K562 (cell line): ENCODE results near the gene MARCHF9. TPM values are rescaled to one million over a fixed set of nuclear protein-coding genes. Genes with fewer than 3 reads are reported as not detected.

Source experiments
- CCNT2 ChIP-seq: IDR thresholded peaks from 2 replicates; pipeline ENCODE4 v1.6.1; 2011; ENCODE audit warnings: borderline replicate concordance, low read depth, mild to moderate bottlenecking, moderate library complexity, mixed read lengths, low read length; ENCODE audit not compliant: insufficient read length; ENCODE audit errors: extremely low read depth
- CGGBP1 ChIP-seq: fragments of 250-450 bp; sonication (Bioruptor Pico); IDR thresholded peaks from 2 replicates; pipeline ENCODE4 v1.9.0; 2021; ENCODE audit warnings: mild to moderate bottlenecking
- CUX1 ChIP-seq: fragments of 200-800 bp; sonication (Bioruptor generic); IDR thresholded peaks from 2 replicates; pipeline ENCODE4 v1.6.1; 2016; ENCODE audit warnings: missing genetic modification characterization, missing compliant biosample characterization
- FOXA3 ChIP-seq, 2 experiments: fragments of 450-650 bp in 1 of 2; sonication (generic) in 1 of 2; formaldehyde crosslinking; IDR thresholded peaks in 1 of 2; conservative IDR thresholded peaks in 1 of 2; 2 replicates each; pipeline versions ENCODE4 v1.4.0 to v1.8.0; 2020 to 2022; ENCODE audit warnings: mild to moderate bottlenecking in 2 of 2, missing genetic modification reagents in 1 of 2
- ILK ChIP-seq: fragments of 450-650 bp; IDR thresholded peaks from 2 replicates; pipeline ENCODE4 v1.6.1; 2016; ENCODE audit warnings: missing genetic modification characterization, low read depth, mild to moderate bottlenecking, missing compliant biosample characterization, moderate library complexity, borderline replicate concordance
- JUND ChIP-seq, 2 experiments: IDR thresholded peaks; 2 replicates in 1 of 2; 3 replicates in 1 of 2; pipeline ENCODE4 v1.6.1; 2011; ENCODE audit warnings: borderline replicate concordance in 2 of 2, low read depth in 2 of 2, low read length in 2 of 2, improper control_type of control experiment in 1 of 2, missing biosample characterization in 1 of 2, missing genetic modification characterization in 1 of 2, missing genetic modification reagents in 1 of 2
- KLF1 ChIP-seq: fragments of 450-650 bp; IDR thresholded peaks from 2 replicates; pipeline ENCODE4 v1.6.1; 2016; ENCODE audit warnings: missing genetic modification characterization, missing compliant biosample characterization
- MAFK ChIP-seq: IDR thresholded peaks from 2 replicates; pipeline ENCODE4 v1.6.1; 2011; ENCODE audit warnings: low read length, improper control_type of control experiment
- NFE2L1 ChIP-seq: fragments of 450-650 bp; IDR thresholded peaks from 2 replicates; pipeline ENCODE4 v1.6.1; 2016; ENCODE audit warnings: missing genetic modification characterization, low read depth, mild to moderate bottlenecking, missing compliant biosample characterization, moderate library complexity, borderline replicate concordance
- NR3C1 ChIP-seq: sonication (generic); formaldehyde crosslinking; IDR thresholded peaks from 2 replicates; pipeline ENCODE4 v1.8.1; 2022; ENCODE audit warnings: missing genetic modification reagents
- RB1 ChIP-seq: fragments of 450-650 bp; IDR thresholded peaks from 2 replicates; pipeline ENCODE4 v1.6.1; 2017; ENCODE audit warnings: low read depth, mild to moderate bottlenecking
- RBM17 ChIP-seq: fragments of 200-400 bp; formaldehyde crosslinking; IDR thresholded peaks from 2 replicates; pipeline ENCODE4 v1.6.1; 2017; ENCODE audit warnings: low read depth, mild to moderate bottlenecking, low read length, borderline replicate concordance
- RNF219 ChIP-seq: fragments of 250-450 bp; sonication (Bioruptor Pico); IDR thresholded peaks from 2 replicates; pipeline ENCODE4 v1.5.0; 2022; ENCODE audit warnings: mild to moderate bottlenecking
- SRSF1 ChIP-seq: fragments of 200-400 bp; formaldehyde crosslinking; IDR thresholded peaks from 2 replicates; pipeline ENCODE4 v1.6.1; 2017; ENCODE audit warnings: mild to moderate bottlenecking, low read depth, low read length, moderate library complexity
- TAF9B ChIP-seq: fragments of 450-650 bp; IDR thresholded peaks from 2 replicates; pipeline ENCODE4 v1.6.1; 2018; ENCODE audit warnings: mild to moderate bottlenecking; ENCODE audit not compliant: partially characterized antibody
- ZNF175 ChIP-seq: fragments of 200-800 bp; sonication (Bioruptor generic); IDR thresholded peaks from 2 replicates; pipeline ENCODE4 v1.6.1; 2016; ENCODE audit warnings: low read depth, mild to moderate bottlenecking, missing genetic modification characterization, missing compliant biosample characterization
- ZNF77 ChIP-seq: fragments of 250-450 bp; sonication (Bioruptor Pico); IDR thresholded peaks from 2 replicates; pipeline ENCODE4 v1.5.0; 2020
- polyA plus RNA-seq, 8 experiments: library from polyadenylated mRNA; depleted of rRNA in 4 of 8; stranded (reverse) in 5 of 8; unstranded in 3 of 8; fragments of >200 nt; fragmentation: Nextera tagmentation in 2 of 8; fragmentation: Illumina TruSeq in 1 of 8; extraction: Ambion mirVana in 2 of 8; extraction: Trizol in 1 of 8; gene quantifications; 2 replicates each; pipeline versions ENCODE4 v1.2.1 to v1.2.3, GENCODE V29; 2011 to 2014; ENCODE audit warnings: inconsistent platforms in 1 of 8, missing spikeins in 1 of 8
- total RNA-seq, 7 experiments: library from RNA; depleted of rRNA in 6 of 7; stranded (reverse); fragments of >200 nt in 6 of 7; fragmentation: Illumina TruSeq in 2 of 7; extraction: Trizol in 2 of 7; gene quantifications; 2 replicates each; pipeline versions ENCODE4 v1.2.1 to v1.2.3, GENCODE V29; 2011 to 2021; ENCODE audit warnings: low replicate concordance in 1 of 7

MARCHF9 gene
- total and polyA plus RNA-seq, 9 of the 15 experiments (the other 6 are each of a cell fraction or from before 2014, with no cell fraction given), result 0.80 to 12.4 (median 6.2) TPM

GRCh38 chr12:57782608-57783465, 27.9 kb downstream of the MARCHF9 start, which contains the start of gene TSFM (continued):
- peak; percentile 79 for TF ChIP-seq CCNT2
- no peak for TF ChIP-seq NR3C1 (CRISPR knock-in tag)
- peak; percentile 2; the same call in 1 of the 2 replicates for TF ChIP-seq MAFK
- TF ChIP-seq RB1, result peak; percentile 88
- no peak for TF ChIP-seq CUX1 (CRISPR knock-in tag)
- TF ChIP-seq RBM17, result no peak
- TF ChIP-seq ZNF77 (CRISPR knock-in tag), result no peak
- no peak for TF ChIP-seq SRSF1
- no peak for TF ChIP-seq ZNF175
- no peak for TF ChIP-seq ILK
- no peak for TF ChIP-seq RNF219 (CRISPR knock-in tag)
- TF ChIP-seq FOXA3 (CRISPR knock-in tag; conservative IDR thresholded peaks at IDR 0.05 in 1 of 2, IDR thresholded peaks at IDR 0.05 in 1 of 2), result 0 out of 4 replicates have a peak, but pooled peaks of 1 of the 2 experiments have one; percentile 16
- TF ChIP-seq JUND (IDR thresholded peaks at IDR 0.05; ENCODE audit: borderline replicate concordance, low read depth, low read length), result peak; percentile 85
- peak; percentile 61; the same call in 1 of the 3 replicates for TF ChIP-seq JUND (tag; IDR thresholded peaks at IDR 0.05; ENCODE audit: borderline replicate concordance, low read depth, low read length)
- TF ChIP-seq CGGBP1 (CRISPR knock-in tag), result 0 out of 2 replicates have a peak, but pooled peaks have one; percentile 46
- TF ChIP-seq KLF1 (tag), result no peak
- no peak for TF ChIP-seq NFE2L1 (tag)
- TF ChIP-seq TAF9B, result peak; percentile 65
